H1 (cell line): ENCODE measurements around the gene KRTAP10-2. TPM values are rescaled to one million over a fixed set of nuclear protein-coding genes. Genes with fewer than 3 reads are reported as not detected.

ENCODE experiments used
- CHD1 ChIP-seq: IDR thresholded peaks from 2 replicates; pipeline ENCODE4 v1.6.1; 2012; ENCODE audit warnings: low read depth, low read length, improper control_type of control experiment
- KDM5A ChIP-seq: fragments of 200-600 bp; IDR thresholded peaks from 2 replicates; pipeline ENCODE4 v1.7.1; 2012; ENCODE audit warnings: mild to moderate bottlenecking, low read length, inconsistent platforms, mixed read lengths
- MAX ChIP-seq: IDR thresholded peaks from 2 replicates; pipeline ENCODE4 v1.6.1; 2012; ENCODE audit warnings: inconsistent platforms
- POU5F1 ChIP-seq: IDR thresholded peaks from 2 replicates; pipeline ENCODE4 v1.6.1; 2011; ENCODE audit warnings: low read depth, mild to moderate bottlenecking, low read length, moderate library complexity
- RAD21 ChIP-seq, 2 experiments: IDR thresholded peaks in 1 of 2; conservative IDR thresholded peaks in 1 of 2; 2 replicates each; pipeline ENCODE4 v1.6.1; 2011; ENCODE audit warnings: low read depth in 2 of 2, low read length in 2 of 2, improper control_type of control experiment in 1 of 2, inconsistent platforms in 1 of 2, mild to moderate bottlenecking in 1 of 2, moderate library complexity in 1 of 2
- SIRT6 ChIP-seq: IDR thresholded peaks from one replicate; pipeline ENCODE4 v1.7.1; 2012; ENCODE audit warnings: low read length, inconsistent platforms
- SUZ12 ChIP-seq: fragments of 200-600 bp; sonication (generic); IDR thresholded peaks from 2 replicates; pipeline ENCODE4 v1.6.1; 2012; ENCODE audit warnings: mild to moderate bottlenecking, inconsistent platforms, low read length, moderate library complexity, mixed read lengths
- polyA plus RNA-seq, 7 experiments: library from polyadenylated mRNA; depleted of rRNA in 3 of 7; stranded (reverse) in 5 of 7; unstranded in 2 of 7; fragments of >200 nt in 5 of 7; fragments of 200-250 nt in 2 of 7; gene quantifications; 1 replicate in 5 of 7; 2 replicates in 1 of 7; 4 replicates in 1 of 7; pipeline versions ENCODE4 v1.2.1 to v1.2.3, GENCODE V29; 2011 to 2013; ENCODE audit warnings: missing spikeins in 2 of 7, mixed read lengths in 2 of 7
- total RNA-seq: library from RNA; stranded (reverse); fragmentation: NEBNext Ultra II Directional; extraction: Animal tissue kit (Norgen Biotek cat#: 25700); gene quantifications from 2 replicates; pipeline ENCODE4 v1.2.1, GENCODE V29; 2021

The KRTAP10-2 gene
- total and polyA plus RNA-seq, 2 of the 8 experiments (the other 6 are each of a cell fraction or from before 2014, with no cell fraction given), result 0.11 TPM; not detected in 1

- TF ChIP-seq RAD21 (IDR thresholded peaks at IDR 0.05 in 1 of 2, conservative IDR thresholded peaks at IDR 0.05 in 1 of 2; ENCODE audit: low read depth in 2 of 2, low read length in 2 of 2), result no peak
- no peak for TF ChIP-seq POU5F1
- no peak for TF ChIP-seq SUZ12
- TF ChIP-seq SIRT6, result no peak
- no peak for TF ChIP-seq MAX
- no peak for TF ChIP-seq KDM5A
- no peak for TF ChIP-seq CHD1
Measured at GRCh38 chr21:44502171-44502958, 48.9 kb downstream of the KRTAP10-2 start (continued).

Other genes with a start within 250 kb of the KRTAP10-2 start
- 10.6 and 11.6 TPM in 2 replicates for gene CFAP410, start 212.1 kb downstream of the KRTAP10-2 start, total RNA-seq
- 12.0 and 20.5 TPM in 2 replicates for gene CFAP410, start 212.1 kb downstream of the KRTAP10-2 start, polyA plus RNA-seq (2011; rRNA removed)
- gene TRPM2, start 197.9 kb downstream of the KRTAP10-2 start, total RNA-seq, result 0.28 and 0.36 TPM in 2 replicates
- gene TRPM2, start 197.9 kb downstream of the KRTAP10-2 start, polyA plus RNA-seq (2011; rRNA removed), result 0.17 and 0.27 TPM in 2 replicates
- gene LRRC3, start 96.0 kb downstream of the KRTAP10-2 start, total RNA-seq, result 5.4 and 5.9 TPM in 2 replicates
- gene LRRC3, start 96.0 kb downstream of the KRTAP10-2 start, polyA plus RNA-seq (2011; rRNA removed), result 3.1 and 4.7 TPM in 2 replicates
- not detected in 2 replicates for gene KRTAP10-1, start 11.3 kb downstream of the KRTAP10-2 start, total RNA-seq
- 0.08 TPM in 1 of 2 replicates, not detected in the other for gene KRTAP10-1, start 11.3 kb downstream of the KRTAP10-2 start, polyA plus RNA-seq (2011; rRNA removed)
- gene KRTAP10-3, start 7.3 kb upstream of the KRTAP10-2 start, total RNA-seq, result not detected in 2 replicates
- 0.16 TPM in 1 of 2 replicates, not detected in the other for gene KRTAP10-3, start 7.3 kb upstream of the KRTAP10-2 start, polyA plus RNA-seq (2011; rRNA removed)
- gene KRTAP10-4, start 22.2 kb upstream of the KRTAP10-2 start, total RNA-seq, result not detected in 2 replicates
- gene KRTAP10-4, start 22.2 kb upstream of the KRTAP10-2 start, polyA plus RNA-seq (2011; rRNA removed), result not detected in 2 replicates
- not detected in 2 replicates for gene KRTAP10-5, start 29.1 kb upstream of the KRTAP10-2 start, total RNA-seq
- gene KRTAP10-5, start 29.1 kb upstream of the KRTAP10-2 start, polyA plus RNA-seq (2011; rRNA removed), result 0.08 and 0.09 TPM in 2 replicates
- gene KRTAP10-6, start 41.0 kb upstream of the KRTAP10-2 start, total RNA-seq, result not detected in 2 replicates
- gene KRTAP10-6, start 41.0 kb upstream of the KRTAP10-2 start, polyA plus RNA-seq (2011; rRNA removed), result 0.12 and 0.33 TPM in 2 replicates
- not detected in 2 replicates for gene KRTAP10-7, start 49.1 kb upstream of the KRTAP10-2 start, total RNA-seq
- not detected in 2 replicates for gene KRTAP10-7, start 49.1 kb upstream of the KRTAP10-2 start, polyA plus RNA-seq (2011; rRNA removed)
- not detected in 2 replicates for gene KRTAP10-8, start 60.6 kb upstream of the KRTAP10-2 start, total RNA-seq
- not detected in 2 replicates for gene KRTAP10-8, start 60.6 kb upstream of the KRTAP10-2 start, polyA plus RNA-seq (2011; rRNA removed)
- gene KRTAP10-9, start 75.6 kb upstream of the KRTAP10-2 start, total RNA-seq, result not detected in 2 replicates
- gene KRTAP10-9, start 75.6 kb upstream of the KRTAP10-2 start, polyA plus RNA-seq (2011; rRNA removed), result not detected in 2 replicates
- not detected in 2 replicates for gene KRTAP10-10, start 85.9 kb upstream of the KRTAP10-2 start, total RNA-seq
- gene KRTAP10-10, start 85.9 kb upstream of the KRTAP10-2 start, polyA plus RNA-seq (2011; rRNA removed), result not detected in 2 replicates
- not detected in 2 replicates for gene KRTAP10-11, start 94.9 kb upstream of the KRTAP10-2 start, total RNA-seq
- not detected in 2 replicates for gene KRTAP10-11, start 94.9 kb upstream of the KRTAP10-2 start, polyA plus RNA-seq (2011; rRNA removed)
- not detected in 2 replicates for gene KRTAP12-4, start 103.2 kb upstream of the KRTAP10-2 start, total RNA-seq
- 0.75 TPM in 1 of 2 replicates, not detected in the other for gene KRTAP12-4, start 103.2 kb upstream of the KRTAP10-2 start, polyA plus RNA-seq (2011; rRNA removed)
- not detected in 2 replicates for gene KRTAP12-3, start 106.4 kb upstream of the KRTAP10-2 start, total RNA-seq
- not detected in 2 replicates for gene KRTAP12-3, start 106.4 kb upstream of the KRTAP10-2 start, polyA plus RNA-seq (2011; rRNA removed)
- not detected in 2 replicates for gene KRTAP12-2, start 115.4 kb upstream of the KRTAP10-2 start, total RNA-seq
- 0.46 and 0.50 TPM in 2 replicates for gene KRTAP12-2, start 115.4 kb upstream of the KRTAP10-2 start, polyA plus RNA-seq (2011; rRNA removed)
- 0.73 TPM in 1 of 2 replicates, not detected in the other for gene KRTAP12-1, start 130.7 kb upstream of the KRTAP10-2 start, total RNA-seq
- gene KRTAP12-1, start 130.7 kb upstream of the KRTAP10-2 start, polyA plus RNA-seq (2011; rRNA removed), result 0.17 and 0.50 TPM in 2 replicates
- gene KRTAP10-12, start 145.7 kb upstream of the KRTAP10-2 start, total RNA-seq, result not detected in 2 replicates
- gene KRTAP10-12, start 145.7 kb upstream of the KRTAP10-2 start, polyA plus RNA-seq (2011; rRNA removed), result not detected in 2 replicates
- 0.58 and 1.1 TPM in 2 replicates for gene TSPEAR, start 160.1 kb upstream of the KRTAP10-2 start, total RNA-seq
- gene TSPEAR, start 160.1 kb upstream of the KRTAP10-2 start, polyA plus RNA-seq (2011; rRNA removed), result 0.89 and 1.5 TPM in 2 replicates